Neural progenitor cell (in vitro differentiated cells): ENCODE results near the gene GNG7. TPM values are rescaled to one million over a fixed set of nuclear protein-coding genes. Genes with fewer than 3 reads are reported as not detected.

ENCODE experiments used
- DNase-seq: peaks from one replicate; pipeline ENCODE4 v3.0.0-alpha.2; 2016; ENCODE audit warnings: low spot score
- H2AFZ ChIP-seq: fragments of 200-600 bp; sonication (generic); replicated peaks from 2 replicates; pipeline ENCODE4 v1.6.1; 2016; ENCODE audit warnings: antibody characterized with exemption
- H3F3A ChIP-seq: fragments of 200-600 bp; sonication (generic); 2 replicates; pipeline ENCODE4 v1.6.1; 2016; ENCODE audit warnings: antibody characterized with exemption, low read depth
- H3K27ac ChIP-seq: fragments of 200-600 bp; sonication (generic); 2 replicates; pipeline ENCODE4 v1.5.1; 2016; ENCODE audit warnings: mild to moderate bottlenecking
- H3K27me3 ChIP-seq: fragments of 200-600 bp; sonication (generic); 2 replicates; pipeline ENCODE4 v1.6.1; 2016; ENCODE audit warnings: mild to moderate bottlenecking, moderate library complexity
- H3K36me3 ChIP-seq: fragments of 200-600 bp; sonication (generic); 2 replicates; pipeline ENCODE4 v1.5.1; 2016
- H3K4me1 ChIP-seq: fragments of 200-600 bp; sonication (generic); 2 replicates; pipeline ENCODE4 v1.6.1; 2016; ENCODE audit warnings: mixed run types
- H3K4me2 ChIP-seq: fragments of 200-600 bp; sonication (generic); 2 replicates; pipeline ENCODE4 v1.6.1; 2016
- H3K4me3 ChIP-seq: fragments of 200-600 bp; sonication (generic); 2 replicates; pipeline ENCODE4 v1.5.1; 2016
- H3K79me2 ChIP-seq: fragments of 200-600 bp; sonication (generic); 2 replicates; pipeline ENCODE4 v1.6.1; 2016; ENCODE audit warnings: low read depth
- H3K9ac ChIP-seq: fragments of 200-600 bp; sonication (generic); 2 replicates; pipeline ENCODE4 v1.6.1; 2016
- H3K9me3 ChIP-seq: fragments of 200-600 bp; sonication (generic); 2 replicates; pipeline ENCODE4 v1.5.1; 2016; ENCODE audit warnings: low read depth
- H4K20me1 ChIP-seq: fragments of 200-600 bp; sonication (generic); 2 replicates; pipeline ENCODE4 v1.6.1; 2016; ENCODE audit warnings: low read depth
- H3K27ac Mint-ChIP-seq: 3 replicates; pipeline ENCODE4 v1.8.0; 2021; ENCODE audit warnings: mixed read lengths
- H3K27me3 Mint-ChIP-seq: 2 replicates; pipeline ENCODE4 v1.8.0; 2022; ENCODE audit warnings: low read depth, mild to moderate bottlenecking, inconsistent platforms, moderate library complexity, mixed read lengths; ENCODE audit not compliant: insufficient read depth
- H3K36me3 Mint-ChIP-seq: 3 replicates; pipeline ENCODE4 v1.8.0; 2021; ENCODE audit warnings: mixed read lengths
- H3K4me1 Mint-ChIP-seq: 3 replicates; pipeline ENCODE4 v1.8.0; 2021; ENCODE audit warnings: mixed read lengths
- H3K4me3 Mint-ChIP-seq: 3 replicates; pipeline ENCODE4 v1.8.0; 2021; ENCODE audit warnings: mild to moderate bottlenecking, moderate library complexity, mixed read lengths
- H3K9me3 Mint-ChIP-seq: 3 replicates; pipeline ENCODE4 v1.8.0; 2020; ENCODE audit warnings: mixed read lengths
- CTCF ChIP-seq: fragments of 200-600 bp; sonication (generic); IDR thresholded peaks from 2 replicates; pipeline ENCODE4 v1.5.1; 2017; ENCODE audit warnings: antibody characterized with exemption, mild to moderate bottlenecking
- EZH2 ChIP-seq: fragments of 200-600 bp; sonication (generic); IDR thresholded peaks from 2 replicates; pipeline ENCODE4 v1.6.1; 2017; ENCODE audit warnings: antibody characterized with exemption, mild to moderate bottlenecking, moderate library complexity
- EZH2phosphoT487 ChIP-seq: fragments of 200-600 bp; sonication (generic); IDR thresholded peaks from 2 replicates; pipeline ENCODE4 v1.6.1; 2017; ENCODE audit warnings: antibody characterized with exemption
- total RNA-seq: library from RNA; depleted of rRNA; stranded (reverse); fragments of >200 nt; gene quantifications from 2 replicates; pipeline ENCODE4 v1.2.3, GENCODE V29; 2015; ENCODE audit warnings: low replicate concordance

The GNG7 gene
- total RNA-seq, 1 donor from 2014 or later: 7.0 TPM

- no peaks in the 10 kb centered on the region for H3K36me3 Mint-ChIP-seq
- peaks cover 9% of the 10 kb centered on the region for H3K27me3 Mint-ChIP-seq
- peak; percentile 57 for DNase-seq
- H3K9me3 ChIP-seq: no peaks in the 10 kb centered on the region
- H3F3A ChIP-seq: no peaks in the 10 kb centered on the region
- H3K79me2 ChIP-seq: no peaks in the 10 kb centered on the region
- no peak overlapping the region for H3K27ac ChIP-seq
- no peak overlapping the region for H3K4me2 ChIP-seq
- no peak overlapping the region for H2AFZ ChIP-seq
- TF ChIP-seq CTCF: peak; percentile 78
- no peak for TF ChIP-seq EZH2phosphoT487
- H3K9me3 Mint-ChIP-seq: no peaks in the 10 kb centered on the region
- peaks cover 22% of the 10 kb centered on the region for H3K27me3 ChIP-seq
- H3K27ac Mint-ChIP-seq: no peak overlapping the region
- no peaks in the 10 kb centered on the region for H3K4me1 Mint-ChIP-seq
- H3K4me3 ChIP-seq: no peak overlapping the region
- no peaks in the 10 kb centered on the region for H3K36me3 ChIP-seq
- H3K4me1 ChIP-seq: no peaks in the 10 kb centered on the region
- H4K20me1 ChIP-seq: peaks cover 18% of the 10 kb centered on the region
- H3K4me3 Mint-ChIP-seq: no peak overlapping the region
- no peak overlapping the region for H3K9ac ChIP-seq
Observed at GRCh38 chr19:2613507-2614295, 88.8 kb downstream of the GNG7 start.

- Mint-ChIP-seq H3K27me3 (peaks cover 8% of the 10 kb centered on the region), H3K4me1 (peaks cover 4% of the 10 kb centered on the region), H3K4me3 (no peak overlapping the region), H3K27ac (no peak overlapping the region), H3K36me3 (no peaks in the 10 kb centered on the region), H3K9me3 (no peaks in the 10 kb centered on the region)
- Histone ChIP-seq H4K20me1 (peaks cover 18% of the 10 kb centered on the region), H3K27me3 (peaks cover 22% of the 10 kb centered on the region), H3K9me3 (no peaks in the 10 kb centered on the region), H3K79me2 (no peaks in the 10 kb centered on the region), H3K4me1 (no peaks in the 10 kb centered on the region), H3K4me3 (no peak overlapping the region), H2AFZ (no peak overlapping the region), H3K9ac (no peak overlapping the region), H3K36me3 (no peaks in the 10 kb centered on the region), H3F3A (no peaks in the 10 kb centered on the region), H3K27ac (no peak overlapping the region), H3K4me2 (no peak overlapping the region)
- no peak for TF ChIP-seq EZH2
- TF ChIP-seq EZH2phosphoT487: no peak
- TF ChIP-seq CTCF: no peak
- no peak for DNase-seq
Observed at GRCh38 chr19:2612619-2613249, 89.8 kb downstream of the GNG7 start.

GRCh38 chr19:2611483-2612464 is 90.7 kb downstream of the GNG7 start:
- Mint-ChIP-seq H3K4me3 (no peak overlapping the region), H3K9me3 (no peaks in the 10 kb centered on the region), H3K4me1 (peaks cover 4% of the 10 kb centered on the region), H3K36me3 (no peaks in the 10 kb centered on the region), H3K27me3 (peaks cover 8% of the 10 kb centered on the region), H3K27ac (no peak overlapping the region)
- TF ChIP-seq EZH2phosphoT487: no peak
- no peak for TF ChIP-seq EZH2
- no peak for TF ChIP-seq CTCF
- Histone ChIP-seq H3K4me3 (no peak overlapping the region), H3K4me2 (no peak overlapping the region), H3K27me3 (peaks cover 22% of the 10 kb centered on the region), H4K20me1 (peaks cover 18% of the 10 kb centered on the region), H3K9ac (no peak overlapping the region), H3K36me3 (no peaks in the 10 kb centered on the region), H3K79me2 (no peaks in the 10 kb centered on the region), H3F3A (no peaks in the 10 kb centered on the region), H2AFZ (no peak overlapping the region), H3K9me3 (no peaks in the 10 kb centered on the region), H3K27ac (no peak overlapping the region), H3K4me1 (no peaks in the 10 kb centered on the region)
- DNase-seq: no peak
